Keratinocyte (primary cell): ENCODE measurements around the gene TMA7B. TPM values are rescaled to one million over a fixed set of nuclear protein-coding genes. Genes with fewer than 3 reads are reported as not detected.

Experiments
- DNase-seq: peaks from one replicate; pipeline ENCODE4 v3.0.0-alpha.2; 2011; ENCODE audit warnings: low read depth, missing footprints, low spot score
- FAIRE-seq: peaks from 2 replicates; lab custom pipeline; 2011; peaks lifted over from hg19 to GRCh38; lab: Jason Lieb, UNC
- H2AFZ ChIP-seq: 2 replicates; pipeline ENCODE4 v1.6.0; 2012; ENCODE audit warnings: low read length, control low read depth, inconsistent platforms; ENCODE audit not compliant: control insufficient read depth
- H3K27ac ChIP-seq: 2 replicates; pipeline ENCODE4 v1.5.1; 2011; ENCODE audit warnings: low read length; ENCODE audit not compliant: control insufficient read depth, insufficient read depth
- H3K27me3 ChIP-seq: 3 replicates; pipeline ENCODE4 v1.6.0; 2011; ENCODE audit warnings: low read length; ENCODE audit not compliant: control insufficient read depth, insufficient read depth; ENCODE audit errors: extremely low read depth
- H3K36me3 ChIP-seq, 2 experiments: 2 replicates in 1 of 2; 3 replicates in 1 of 2; pipeline ENCODE4 v1.5.1; 2011; ENCODE audit warnings: low read length in 2 of 2, mild to moderate bottlenecking in 1 of 2; ENCODE audit not compliant: control insufficient read depth in 2 of 2, insufficient read depth in 2 of 2; ENCODE audit errors: extremely low read depth in 1 of 2
- H3K4me1 ChIP-seq: 3 replicates; pipeline ENCODE4 v1.5.1; 2011; ENCODE audit warnings: low read length; ENCODE audit not compliant: control insufficient read depth, insufficient read depth; ENCODE audit errors: extremely low read depth
- H3K4me2 ChIP-seq: 3 replicates; pipeline ENCODE4 v1.6.0; 2011; ENCODE audit warnings: low read depth, low read length; ENCODE audit not compliant: control insufficient read depth, insufficient read depth; ENCODE audit errors: extremely low read depth
- H3K4me3 ChIP-seq, 3 experiments: fragments of 200-600 bp in 1 of 3; sonication (generic) in 1 of 3; 2 replicates in 2 of 3; 3 replicates in 1 of 3; pipeline ENCODE4 v1.5.1; 2011 to 2016; ENCODE audit warnings: low read length in 3 of 3, mild to moderate bottlenecking in 3 of 3, control low read depth in 2 of 3, inconsistent platforms in 1 of 3, low read depth in 1 of 3, mixed read lengths in 1 of 3, mixed run types in 1 of 3, moderate library complexity in 1 of 3; ENCODE audit not compliant: control insufficient read depth in 2 of 3, insufficient read depth in 2 of 3; ENCODE audit errors: extremely low read depth in 1 of 3
- H3K79me2 ChIP-seq: 2 replicates; pipeline ENCODE4 v1.6.0; 2012; ENCODE audit warnings: low read length; ENCODE audit not compliant: control insufficient read depth, insufficient read depth
- H3K9ac ChIP-seq: 3 replicates; pipeline ENCODE4 v1.6.0; 2011; ENCODE audit warnings: low read length; ENCODE audit not compliant: control insufficient read depth, insufficient read depth; ENCODE audit errors: extremely low read depth
- H3K9me1 ChIP-seq: 3 replicates; pipeline ENCODE4 v1.6.0; 2011; ENCODE audit warnings: low read length; ENCODE audit not compliant: control insufficient read depth, insufficient read depth; ENCODE audit errors: extremely low read depth
- H3K9me3 ChIP-seq: 2 replicates; pipeline ENCODE4 v1.5.1; 2012; ENCODE audit warnings: low read depth, low read length; ENCODE audit not compliant: control insufficient read depth
- H4K20me1 ChIP-seq: 3 replicates; pipeline ENCODE4 v1.6.0; 2011; ENCODE audit warnings: low read length; ENCODE audit not compliant: control insufficient read depth, insufficient read depth; ENCODE audit errors: extremely low read depth
- EZH2 ChIP-seq: IDR thresholded peaks from one replicate; pipeline ENCODE4 v1.6.1; 2012; ENCODE audit warnings: inconsistent platforms, mild to moderate bottlenecking, low read length, moderate library complexity
- dilution Hi-C: fragments of 300-500 bp; cut with MboI; formaldehyde crosslinking; loops from one replicate; pipeline ENCODE4 v1.7.0; 2020; ENCODE audit warnings: low sequenced_read_pairs; ENCODE audit not compliant: extremely low pct_ligation_motif_present
- polyA plus RNA-seq, 5 experiments: library from polyadenylated mRNA; depleted of rRNA in 3 of 5; stranded (reverse) in 3 of 5; stranded (forward) in 1 of 5; unstranded in 1 of 5; fragments of >200 nt; gene quantifications; 1 replicate in 1 of 5; 2 replicates in 3 of 5; 3 replicates in 1 of 5; pipeline versions ENCODE4 v1.2.1 to v1.2.3, GENCODE V29; 2011 to 2012; ENCODE audit warnings: missing spikeins in 2 of 5, low read depth in 1 of 5, low replicate concordance in 1 of 5
- TF ChIP-seq, protein P1 (sequence below), 3 experiments: IDR thresholded peaks in 1 of 3; conservative IDR thresholded peaks in 1 of 3; optimal IDR thresholded peaks in 1 of 3; 2 replicates in 2 of 3; 3 replicates in 1 of 3; pipeline versions ENCODE3 to v1.5.1; 2011; ENCODE audit warnings: low read length in 3 of 3, mild to moderate bottlenecking in 3 of 3, moderate library complexity in 2 of 3, control low read depth in 1 of 3, inconsistent platforms in 1 of 3; ENCODE audit not compliant: insufficient read depth in 2 of 3; ENCODE audit errors: extremely low read depth in 1 of 3

TMA7B gene
- polyA plus RNA-seq, 1 donor (not counting 4 experiments of a cell fraction or from before 2014, with no cell fraction given) = not detected

- Histone ChIP-seq H3K9me3 (no peaks in the 10 kb centered on the region), H3K79me2 (peaks cover 81% of the 10 kb centered on the region), H3K4me2 (peak overlapping the region; percentile 98), H2AFZ (no peak overlapping the region), H3K9ac (peak overlapping the region; percentile 51), H3K27me3 (no peaks in the 10 kb centered on the region), H3K4me3 (peak overlapping the region in 1 of 3 experiments; percentile 32), H3K27ac (peak overlapping the region; percentile 64), H4K20me1 (peaks cover 18% of the 10 kb centered on the region), H3K9me1 (peaks cover 23% of the 10 kb centered on the region), H3K4me1 (peaks cover 96% of the 10 kb centered on the region), H3K36me3 (peaks cover 5 to 30% of the 10 kb centered on the region in 2 experiments)
- dilution Hi-C loops = no loop called here
- FAIRE-seq (no peak), DNase-seq (no peak)
- no peak for TF ChIP-seq EZH2
- TF ChIP-seq, protein P1, sequence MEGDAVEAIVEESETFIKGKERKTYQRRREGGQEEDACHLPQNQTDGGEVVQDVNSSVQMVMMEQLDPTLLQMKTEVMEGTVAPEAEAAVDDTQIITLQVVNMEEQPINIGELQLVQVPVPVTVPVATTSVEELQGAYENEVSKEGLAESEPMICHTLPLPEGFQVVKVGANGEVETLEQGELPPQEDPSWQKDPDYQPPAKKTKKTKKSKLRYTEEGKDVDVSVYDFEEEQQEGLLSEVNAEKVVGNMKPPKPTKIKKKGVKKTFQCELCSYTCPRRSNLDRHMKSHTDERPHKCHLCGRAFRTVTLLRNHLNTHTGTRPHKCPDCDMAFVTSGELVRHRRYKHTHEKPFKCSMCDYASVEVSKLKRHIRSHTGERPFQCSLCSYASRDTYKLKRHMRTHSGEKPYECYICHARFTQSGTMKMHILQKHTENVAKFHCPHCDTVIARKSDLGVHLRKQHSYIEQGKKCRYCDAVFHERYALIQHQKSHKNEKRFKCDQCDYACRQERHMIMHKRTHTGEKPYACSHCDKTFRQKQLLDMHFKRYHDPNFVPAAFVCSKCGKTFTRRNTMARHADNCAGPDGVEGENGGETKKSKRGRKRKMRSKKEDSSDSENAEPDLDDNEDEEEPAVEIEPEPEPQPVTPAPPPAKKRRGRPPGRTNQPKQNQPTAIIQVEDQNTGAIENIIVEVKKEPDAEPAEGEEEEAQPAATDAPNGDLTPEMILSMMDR (optimal IDR thresholded peaks at IDR 0.05 in 1 of 3, IDR thresholded peaks at IDR 0.05 in 1 of 3, conservative IDR thresholded peaks at IDR 0.05 in 1 of 3; ENCODE audit: extremely low read depth in 1 of 3, insufficient read depth in 2 of 3, low read length in 3 of 3) = no peak
Observed at GRCh38 chr22:40001106-40001505, 40.9 kb downstream of the TMA7B start.

DNA sequence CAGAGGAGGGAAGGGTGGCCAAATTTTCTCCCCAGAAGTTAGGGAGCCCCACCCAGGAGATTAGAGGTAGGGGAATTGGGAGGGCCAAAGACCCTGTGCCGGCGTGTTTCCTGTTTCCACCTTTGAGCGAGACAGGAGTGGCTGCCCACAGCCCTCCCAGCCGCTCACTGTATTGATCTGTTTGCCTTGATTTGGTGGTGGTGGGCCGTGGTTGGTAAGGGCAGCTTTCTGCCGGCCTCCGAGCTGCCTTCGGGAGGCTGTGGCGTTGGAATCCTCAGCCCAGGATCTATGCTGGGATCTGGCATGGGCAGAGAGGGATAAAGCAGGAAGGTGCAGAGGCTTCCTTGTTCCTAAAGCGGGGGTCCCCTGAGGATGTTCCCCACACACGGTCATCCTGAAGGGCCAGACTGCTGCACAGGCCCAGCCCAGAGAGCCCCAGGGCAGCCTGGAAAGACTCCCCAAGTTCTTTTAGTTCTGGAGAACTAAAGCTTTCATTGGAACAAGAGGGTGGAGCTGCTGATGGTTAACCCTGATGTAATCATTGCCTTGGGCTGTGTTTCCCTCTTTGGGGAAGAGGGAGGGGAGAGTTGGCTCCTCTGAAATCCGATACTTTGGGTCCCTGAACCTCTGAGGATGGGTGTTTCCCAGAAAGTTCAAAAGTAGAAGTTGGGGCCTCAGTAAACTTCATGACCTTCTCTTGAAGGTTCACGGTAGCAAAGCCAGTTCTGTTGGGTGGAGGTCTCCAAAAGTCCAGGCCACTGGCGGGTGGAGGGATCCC lies 41.8 kb downstream of the TMA7B start:
- DNase-seq (no peak), FAIRE-seq (peak; percentile 97)
- Histone ChIP-seq H3K27ac (peak overlapping the region; percentile 64), H3K9ac (peak overlapping the region; percentile 51), H3K4me3 (peak overlapping the region in 2 of 3 experiments; percentile 12 to 15), H3K79me2 (peaks cover 81% of the 10 kb centered on the region), H3K36me3 (peaks cover 5 to 30% of the 10 kb centered on the region in 2 experiments), H4K20me1 (peaks cover 18% of the 10 kb centered on the region), H3K9me1 (peaks cover 23% of the 10 kb centered on the region), H3K9me3 (no peaks in the 10 kb centered on the region), H2AFZ (no peak overlapping the region), H3K4me1 (peaks cover 96% of the 10 kb centered on the region), H3K4me2 (peak overlapping the region; percentile 98), H3K27me3 (no peaks in the 10 kb centered on the region)
- TF ChIP-seq EZH2 = no peak
- TF ChIP-seq, protein P1 (optimal IDR thresholded peaks at IDR 0.05 in 1 of 3, IDR thresholded peaks at IDR 0.05 in 1 of 3, conservative IDR thresholded peaks at IDR 0.05 in 1 of 3; ENCODE audit: extremely low read depth in 1 of 3, insufficient read depth in 2 of 3, low read length in 3 of 3) = no peak
- dilution Hi-C loops = no loop called here
